ENCODE data around the gene ANKRD29.

ANKRD29 gene

DNA sequence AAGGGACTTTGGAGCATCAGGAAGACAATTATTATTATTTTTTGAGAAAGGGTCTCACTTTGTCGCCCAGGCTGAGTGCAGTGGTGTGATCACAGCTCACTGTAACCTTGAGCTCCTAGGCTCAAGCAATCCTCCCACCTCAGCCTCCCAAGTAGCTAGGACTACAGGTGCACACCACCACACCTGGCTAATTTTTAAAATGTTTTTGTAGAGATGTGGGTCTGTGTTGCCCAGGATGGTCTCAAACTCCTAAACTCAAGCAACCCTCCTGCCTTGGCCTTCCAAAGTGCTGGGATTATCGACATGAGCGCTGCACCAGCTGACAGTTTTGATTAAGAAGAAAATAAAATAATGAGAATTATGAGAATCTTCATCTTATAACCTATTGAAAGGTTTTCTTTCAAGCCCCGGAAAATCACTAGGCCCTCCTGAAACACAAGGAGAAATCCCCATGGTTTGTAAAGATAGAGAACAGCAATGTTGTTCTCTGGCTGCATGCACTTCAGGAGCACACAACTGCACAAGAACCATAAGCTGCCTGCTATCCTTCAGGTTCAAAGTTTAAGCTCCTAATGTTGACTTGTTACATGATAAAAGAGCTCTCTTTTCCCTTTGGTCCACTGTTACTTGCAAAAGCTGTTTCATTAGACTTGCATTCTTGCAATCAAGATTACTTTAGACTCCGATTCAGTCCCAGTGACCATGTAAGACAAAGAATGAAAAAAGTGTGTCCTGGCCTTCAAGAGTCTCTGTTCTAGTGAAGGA, 93.2 kb downstream of the ANKRD29 start:
- H4K8ac ChIP-seq (ENCODE audit: low read depth, low read length) = no peak overlapping the region
- H3K4me2 ChIP-seq (ENCODE audit: low read length) = no peak overlapping the region
- H3K79me1 ChIP-seq (ENCODE audit: low read length) = peaks cover 4% of the 10 kb centered on the region
- no peak overlapping the region for H4K5ac ChIP-seq (ENCODE audit: low read length)
- no peak overlapping the region for H3K9ac ChIP-seq (ENCODE audit: low read length)
- no CpG with 5 or more reads among the region's 5 CpGs for WGBS (ENCODE audit: extremely low coverage, insufficient coverage, low lambda C conversion rate)
- peaks cover 9% of the 10 kb centered on the region for H3K36me3 ChIP-seq (ENCODE audit: control insufficient read depth, insufficient read depth, low read length)
- H3K79me2 ChIP-seq (ENCODE audit: control insufficient read depth, insufficient read depth, low read length) = peaks cover 3% of the 10 kb centered on the region
- no peak overlapping the region for H3K56ac ChIP-seq (ENCODE audit: low read length)
- no peak overlapping the region for H3K4ac ChIP-seq (ENCODE audit: low read depth, low read length)
- DNase-seq = no peak
- no peak overlapping the region for H3K27ac ChIP-seq (ENCODE audit: low read depth, low read length)
- no peaks in the 10 kb centered on the region for H3K4me1 ChIP-seq (ENCODE audit: control insufficient read depth, low read depth, low read length)
- H2BK120ac ChIP-seq (ENCODE audit: low read depth, low read length) = no peak overlapping the region
- H2AK5ac ChIP-seq (ENCODE audit: low read length) = no peak overlapping the region
- H3K23ac ChIP-seq (ENCODE audit: low read length) = no peak overlapping the region
- H2BK15ac ChIP-seq (replicated peaks; ENCODE audit: low read depth) = no peak overlapping the region
- no peaks in the 10 kb centered on the region for H3K27me3 ChIP-seq (ENCODE audit: insufficient read depth, low read length, poor library complexity)
- no peak overlapping the region for H3K18ac ChIP-seq (ENCODE audit: low read length)
- H3K4me3 ChIP-seq (ENCODE audit: low read length) = no peak overlapping the region
- no peak overlapping the region for H2BK5ac ChIP-seq (ENCODE audit: low read length)

DNA sequence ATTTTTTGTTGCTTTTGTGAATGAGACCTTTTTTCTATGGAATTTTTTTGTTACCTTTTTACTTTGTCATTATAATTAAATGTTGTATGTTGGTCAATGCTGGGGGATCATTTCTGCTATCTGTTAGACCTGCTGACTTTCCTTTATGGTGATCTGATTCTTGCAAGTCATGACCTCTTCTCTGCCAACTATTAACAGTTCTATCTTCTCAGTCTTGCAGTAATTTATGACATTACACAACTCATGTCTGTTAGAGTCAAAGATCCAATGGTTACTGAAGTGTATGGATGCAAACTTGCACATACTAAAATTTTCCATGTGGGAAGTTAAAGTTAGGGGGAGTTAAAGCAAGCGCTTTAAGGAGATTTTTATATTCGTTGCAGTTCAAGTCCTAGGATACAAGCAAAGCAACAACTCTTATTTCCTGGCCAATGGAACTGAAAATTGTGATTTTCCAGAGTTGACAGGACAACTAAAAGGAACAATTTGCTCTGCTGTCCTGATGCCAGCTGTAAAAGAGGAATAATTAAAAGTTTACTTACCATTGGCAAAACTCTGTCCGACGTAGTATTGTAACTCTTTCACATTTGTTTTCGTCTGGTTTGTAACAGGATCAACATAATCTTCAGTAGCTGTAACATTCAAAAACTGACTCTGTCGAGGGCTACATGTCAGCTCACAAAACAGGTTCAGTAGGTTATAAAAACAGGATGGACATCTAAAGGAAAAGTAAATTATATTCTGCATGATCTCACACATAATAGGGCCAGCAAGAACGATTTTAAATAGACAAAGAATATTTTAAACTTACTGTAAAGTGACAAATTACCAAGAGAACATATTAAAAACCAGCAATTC, 94.2 kb downstream of the ANKRD29 start:
- H2BK15ac ChIP-seq (replicated peaks; ENCODE audit: low read depth) = no peak overlapping the region
- H3K23ac ChIP-seq (ENCODE audit: low read length) = no peak overlapping the region
- H4K8ac ChIP-seq (ENCODE audit: low read depth, low read length) = no peak overlapping the region
- no peak for DNase-seq
- H3K27ac ChIP-seq (ENCODE audit: low read depth, low read length) = no peak overlapping the region
- H3K4me2 ChIP-seq (ENCODE audit: low read length) = no peak overlapping the region
- H3K79me2 ChIP-seq (ENCODE audit: control insufficient read depth, insufficient read depth, low read length) = peaks cover 3% of the 10 kb centered on the region
- H3K4ac ChIP-seq (ENCODE audit: low read depth, low read length) = no peak overlapping the region
- H2BK5ac ChIP-seq (ENCODE audit: low read length) = no peak overlapping the region
- H3K79me1 ChIP-seq (ENCODE audit: low read length) = peaks cover 2% of the 10 kb centered on the region
- H3K27me3 ChIP-seq (ENCODE audit: insufficient read depth, low read length, poor library complexity) = no peaks in the 10 kb centered on the region
- no peak overlapping the region for H2AK5ac ChIP-seq (ENCODE audit: low read length)
- H3K9ac ChIP-seq (ENCODE audit: low read length) = no peak overlapping the region
- no CpG with 5 or more reads among the region's 7 CpGs for WGBS (ENCODE audit: extremely low coverage, insufficient coverage, low lambda C conversion rate)
- H3K36me3 ChIP-seq (ENCODE audit: control insufficient read depth, insufficient read depth, low read length) = peaks cover 9% of the 10 kb centered on the region
- H3K18ac ChIP-seq (ENCODE audit: low read length) = no peak overlapping the region
- H2BK120ac ChIP-seq (ENCODE audit: low read depth, low read length) = no peak overlapping the region
- no peak overlapping the region for H3K56ac ChIP-seq (ENCODE audit: low read length)
- H3K4me1 ChIP-seq (ENCODE audit: control insufficient read depth, low read depth, low read length) = no peaks in the 10 kb centered on the region
- H4K5ac ChIP-seq (ENCODE audit: low read length) = no peak overlapping the region
- H3K4me3 ChIP-seq (ENCODE audit: low read length) = no peak overlapping the region

DNA sequence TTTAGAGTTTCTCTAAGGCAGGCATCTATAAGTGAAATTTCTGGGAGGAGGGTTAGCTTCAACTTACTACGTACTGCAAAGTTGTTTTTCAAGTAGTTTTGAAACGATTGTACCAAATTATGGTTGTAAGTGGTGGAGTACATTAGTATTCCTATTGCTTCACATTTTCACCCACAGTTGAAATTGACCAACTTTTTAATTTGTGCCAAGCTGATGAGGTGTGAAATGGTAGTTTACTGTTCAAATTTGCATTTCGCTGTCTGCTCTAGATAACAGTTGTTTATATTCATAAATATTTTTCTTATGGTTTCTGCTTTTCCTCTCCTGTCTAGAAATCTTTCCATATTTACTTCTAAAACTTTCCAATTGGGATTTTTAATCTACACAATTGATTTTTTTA, 95.0 kb downstream of the ANKRD29 start:
- H2BK120ac ChIP-seq (ENCODE audit: low read depth, low read length) = no peak overlapping the region
- no peaks in the 10 kb centered on the region for H3K79me2 ChIP-seq (ENCODE audit: control insufficient read depth, insufficient read depth, low read length)
- no CpG with 5 or more reads among the region's 3 CpGs for WGBS (ENCODE audit: extremely low coverage, insufficient coverage, low lambda C conversion rate)
- H2AK5ac ChIP-seq (ENCODE audit: low read length) = no peak overlapping the region
- no peak overlapping the region for H3K56ac ChIP-seq (ENCODE audit: low read length)
- H3K18ac ChIP-seq (ENCODE audit: low read length) = no peak overlapping the region
- no peak overlapping the region for H3K4ac ChIP-seq (ENCODE audit: low read depth, low read length)
- no peak overlapping the region for H3K4me2 ChIP-seq (ENCODE audit: low read length)
- no peak overlapping the region for H3K23ac ChIP-seq (ENCODE audit: low read length)
- H3K27me3 ChIP-seq (ENCODE audit: insufficient read depth, low read length, poor library complexity) = no peaks in the 10 kb centered on the region
- no peak overlapping the region for H3K9ac ChIP-seq (ENCODE audit: low read length)
- H4K8ac ChIP-seq (ENCODE audit: low read depth, low read length) = no peak overlapping the region
- H3K79me1 ChIP-seq (ENCODE audit: low read length) = no peaks in the 10 kb centered on the region
- H2BK5ac ChIP-seq (ENCODE audit: low read length) = no peak overlapping the region
- peaks cover 7% of the 10 kb centered on the region for H3K36me3 ChIP-seq (ENCODE audit: control insufficient read depth, insufficient read depth, low read length)
- DNase-seq = no peak
- H3K4me3 ChIP-seq (ENCODE audit: low read length) = no peak overlapping the region
- no peak overlapping the region for H2BK15ac ChIP-seq (replicated peaks; ENCODE audit: low read depth)
- no peaks in the 10 kb centered on the region for H3K4me1 ChIP-seq (ENCODE audit: control insufficient read depth, low read depth, low read length)
- no peak overlapping the region for H4K5ac ChIP-seq (ENCODE audit: low read length)
- H3K27ac ChIP-seq (ENCODE audit: low read depth, low read length) = no peak overlapping the region

DNA sequence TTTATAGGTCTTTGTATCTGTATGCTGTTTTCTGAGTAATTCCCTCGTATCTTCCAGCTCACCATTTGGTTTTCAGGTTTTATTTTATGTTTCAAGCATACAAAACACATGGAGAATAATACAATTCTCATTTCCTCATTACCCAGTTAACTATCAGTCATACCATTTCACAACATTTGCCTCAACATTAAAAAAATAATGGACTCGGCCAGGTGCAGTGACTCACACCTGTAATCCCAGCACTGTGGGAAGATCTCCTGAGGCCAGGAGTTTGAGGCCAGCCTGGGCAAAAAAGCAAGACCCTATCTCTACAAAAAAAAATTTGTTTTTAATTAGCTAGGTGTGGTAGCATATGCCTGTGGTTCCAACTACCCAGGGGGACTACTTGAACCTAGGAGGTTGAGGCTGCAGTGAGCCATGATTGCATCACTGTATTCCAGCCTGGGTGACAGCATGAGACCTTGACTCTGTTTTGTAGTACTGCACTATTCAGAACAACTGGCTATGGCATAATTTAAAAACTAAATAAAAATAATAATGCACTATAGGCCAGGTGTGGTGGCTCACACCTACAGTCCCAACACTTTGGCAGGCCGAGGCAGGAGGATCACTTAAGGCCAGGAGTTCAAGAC, 96.7 kb downstream of the ANKRD29 start:
- Histone ChIP-seq H2BK120ac (ENCODE audit: low read depth, low read length) (no peak overlapping the region), H4K5ac (ENCODE audit: low read length) (no peak overlapping the region), H3K4me1 (ENCODE audit: control insufficient read depth, low read depth, low read length) (no peaks in the 10 kb centered on the region), H3K79me2 (ENCODE audit: control insufficient read depth, insufficient read depth, low read length) (no peaks in the 10 kb centered on the region), H4K8ac (ENCODE audit: low read depth, low read length) (no peak overlapping the region), H3K56ac (ENCODE audit: low read length) (no peak overlapping the region), H2BK15ac (replicated peaks; ENCODE audit: low read depth) (no peak overlapping the region), H3K4me3 (ENCODE audit: low read length) (no peak overlapping the region), H3K4ac (ENCODE audit: low read depth, low read length) (no peak overlapping the region), H3K4me2 (ENCODE audit: low read length) (no peak overlapping the region), H3K27me3 (ENCODE audit: insufficient read depth, low read length, poor library complexity) (no peaks in the 10 kb centered on the region), H3K27ac (ENCODE audit: low read depth, low read length) (no peak overlapping the region), H2BK5ac (ENCODE audit: low read length) (no peak overlapping the region), H3K23ac (ENCODE audit: low read length) (no peak overlapping the region), H3K36me3 (ENCODE audit: control insufficient read depth, insufficient read depth, low read length) (peaks cover 6% of the 10 kb centered on the region), H3K79me1 (ENCODE audit: low read length) (no peaks in the 10 kb centered on the region), H3K18ac (ENCODE audit: low read length) (no peak overlapping the region), H3K9ac (ENCODE audit: low read length) (no peak overlapping the region), H2AK5ac (ENCODE audit: low read length) (no peak overlapping the region)
- WGBS (ENCODE audit: extremely low coverage, insufficient coverage, low lambda C conversion rate) = no CpG with 5 or more reads among the region's 3 CpGs
- DNase-seq = no peak

DNA sequence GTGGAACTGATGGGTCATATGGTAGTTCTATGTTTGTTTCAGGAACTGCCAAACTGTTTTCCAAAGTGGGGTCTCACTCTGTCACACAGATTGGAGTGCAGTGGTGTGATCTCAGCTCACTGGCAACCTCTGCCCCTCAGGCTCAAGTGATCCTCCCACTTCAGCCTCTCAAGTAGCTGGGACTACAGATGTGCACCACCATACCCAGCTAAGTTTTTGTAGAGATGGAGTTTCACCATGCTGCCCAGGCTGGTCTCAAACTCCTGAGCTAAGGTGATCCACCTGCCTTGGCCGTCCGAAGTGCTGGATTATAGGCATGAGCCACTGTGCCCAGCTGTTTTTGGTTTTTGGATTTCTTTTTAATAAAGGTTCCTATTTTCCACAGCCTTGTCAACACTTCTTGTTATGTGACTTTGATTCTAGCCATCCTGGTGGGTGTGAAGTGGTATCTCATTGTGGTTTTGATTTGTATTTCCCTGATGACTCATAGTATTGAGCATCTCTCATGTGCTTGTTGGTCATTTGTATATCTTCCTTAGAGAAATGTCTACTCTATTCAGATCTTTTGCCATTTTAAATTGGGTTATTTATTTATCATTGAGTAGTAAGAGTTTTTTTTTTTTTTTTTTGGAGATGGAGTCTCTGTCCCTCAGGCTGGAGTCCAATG, 99.2 kb downstream of the ANKRD29 start:
- H3K23ac ChIP-seq (ENCODE audit: low read length) = no peak overlapping the region
- no peak overlapping the region for H3K4me3 ChIP-seq (ENCODE audit: low read length)
- no peak overlapping the region for H3K4ac ChIP-seq (ENCODE audit: low read depth, low read length)
- no peak for DNase-seq
- H3K56ac ChIP-seq (ENCODE audit: low read length) = no peak overlapping the region
- no peak overlapping the region for H2BK120ac ChIP-seq (ENCODE audit: low read depth, low read length)
- H3K18ac ChIP-seq (ENCODE audit: low read length) = no peak overlapping the region
- no peak overlapping the region for H2AK5ac ChIP-seq (ENCODE audit: low read length)
- no peak overlapping the region for H3K27ac ChIP-seq (ENCODE audit: low read depth, low read length)
- H3K79me1 ChIP-seq (ENCODE audit: low read length) = no peaks in the 10 kb centered on the region
- H3K79me2 ChIP-seq (ENCODE audit: control insufficient read depth, insufficient read depth, low read length) = no peaks in the 10 kb centered on the region
- no peak overlapping the region for H2BK5ac ChIP-seq (ENCODE audit: low read length)
- no peak overlapping the region for H3K9ac ChIP-seq (ENCODE audit: low read length)
- no peak overlapping the region for H4K5ac ChIP-seq (ENCODE audit: low read length)
- H2BK15ac ChIP-seq (replicated peaks; ENCODE audit: low read depth) = no peak overlapping the region
- H3K4me2 ChIP-seq (ENCODE audit: low read length) = no peak overlapping the region
- H4K8ac ChIP-seq (ENCODE audit: low read depth, low read length) = no peak overlapping the region
- no CpG with 5 or more reads among the region's 2 CpGs for WGBS (ENCODE audit: extremely low coverage, insufficient coverage, low lambda C conversion rate)
- H3K36me3 ChIP-seq (ENCODE audit: control insufficient read depth, insufficient read depth, low read length) = peaks cover 4% of the 10 kb centered on the region
- H3K27me3 ChIP-seq (ENCODE audit: insufficient read depth, low read length, poor library complexity) = no peaks in the 10 kb centered on the region
- no peaks in the 10 kb centered on the region for H3K4me1 ChIP-seq (ENCODE audit: control insufficient read depth, low read depth, low read length)

All from mesendoderm (in vitro differentiated cells).